HepG2 (cell line): Measurements from ENCODE around the gene SLC25A10. TPM values are rescaled to one million over a fixed set of nuclear protein-coding genes. Genes with fewer than 3 reads are reported as not detected.

Experiments
- ARID3A ChIP-seq: IDR thresholded peaks from 2 replicates; pipeline ENCODE4 v1.6.1; 2012; ENCODE audit warnings: low read depth, low read length, improper control_type of control experiment
- CREBL2 ChIP-seq: sonication (generic); formaldehyde crosslinking; IDR thresholded peaks from 2 replicates; pipeline ENCODE4 v1.8.1; 2023; ENCODE audit warnings: missing genetic modification reagents, mild to moderate bottlenecking, borderline replicate concordance
- ETV5 ChIP-seq: IDR thresholded peaks from 2 replicates; pipeline ENCODE4 v1.6.1; 2018; ENCODE audit warnings: missing biosample characterization, missing genetic modification reagents, inconsistent platforms, borderline replicate concordance
- FOXK1 ChIP-seq: sonication (generic); formaldehyde crosslinking; IDR thresholded peaks from 2 replicates; pipeline ENCODE4 v1.4.0; 2020; ENCODE audit warnings: low read depth, missing genetic modification reagents, borderline replicate concordance
- GLMP ChIP-seq: sonication (generic); formaldehyde crosslinking; IDR thresholded peaks from 2 replicates; pipeline ENCODE4 v1.9.0; 2021; ENCODE audit warnings: missing genetic modification reagents, mild to moderate bottlenecking, borderline replicate concordance
- PHF8 ChIP-seq: sonication (generic); formaldehyde crosslinking; IDR thresholded peaks from 2 replicates; pipeline ENCODE4 v1.5.0; 2020; ENCODE audit warnings: missing genetic modification reagents
- SKIL ChIP-seq: sonication (generic); formaldehyde crosslinking; IDR thresholded peaks from 2 replicates; pipeline ENCODE4 v1.8.0; 2022; ENCODE audit warnings: missing genetic modification reagents, mild to moderate bottlenecking, moderate library complexity, borderline replicate concordance
- SNAPC2 ChIP-seq: sonication (generic); formaldehyde crosslinking; IDR thresholded peaks from 2 replicates; pipeline ENCODE4 v1.8.1; 2022; ENCODE audit warnings: mild to moderate bottlenecking, missing genetic modification reagents
- SP4 ChIP-seq: sonication (generic); formaldehyde crosslinking; IDR thresholded peaks from 2 replicates; pipeline ENCODE4 v1.8.1; 2023; ENCODE audit warnings: mild to moderate bottlenecking, missing genetic modification reagents
- THAP8 ChIP-seq: sonication (generic); formaldehyde crosslinking; IDR thresholded peaks from 2 replicates; pipeline ENCODE4 v1.5.1; 2020; ENCODE audit warnings: missing genetic modification reagents, mild to moderate bottlenecking, borderline replicate concordance
- ZBED4 ChIP-seq: sonication (generic); formaldehyde crosslinking; IDR thresholded peaks from 2 replicates; pipeline ENCODE4 v1.4.0; 2020; ENCODE audit warnings: missing genetic modification reagents, borderline replicate concordance
- ZNF124 ChIP-seq: sonication (generic); formaldehyde crosslinking; IDR thresholded peaks from 2 replicates; pipeline ENCODE4 v1.4.0; 2020; ENCODE audit warnings: missing genetic modification reagents
- ZNF205 ChIP-seq: IDR thresholded peaks from 2 replicates; pipeline ENCODE4 v1.6.1; 2018; ENCODE audit warnings: missing biosample characterization, missing genetic modification reagents
- ZNF350 ChIP-seq: sonication (generic); formaldehyde crosslinking; IDR thresholded peaks from 2 replicates; pipeline ENCODE4 v1.4.0; 2020; ENCODE audit warnings: mild to moderate bottlenecking, low read depth, missing genetic modification reagents, borderline replicate concordance
- ZSCAN30 ChIP-seq: sonication (generic); formaldehyde crosslinking; IDR thresholded peaks from 2 replicates; pipeline ENCODE4 v1.5.0; 2020; ENCODE audit warnings: mild to moderate bottlenecking, missing genetic modification reagents
- polyA plus RNA-seq, 8 experiments: library from polyadenylated mRNA; depleted of rRNA in 3 of 8; stranded (reverse) in 7 of 8; unstranded in 1 of 8; fragments of >200 nt; fragmentation: Illumina TruSeq in 4 of 8; extraction: Trizol in 4 of 8; gene quantifications; 2 replicates each; pipeline versions ENCODE4 v1.2.1 to v1.2.3, GENCODE V29; 2011 to 2016; ENCODE audit warnings: low read depth in 4 of 8, missing spikeins in 1 of 8, mixed read lengths in 1 of 8; ENCODE audit not compliant: insufficient read depth in 1 of 8
- total RNA-seq, 5 experiments: library from RNA; depleted of rRNA; stranded (reverse); fragments of >200 nt; fragmentation: Illumina TruSeq; extraction: Trizol; gene quantifications; 2 replicates each; pipeline ENCODE4 v1.2.3, GENCODE V29; 2016; ENCODE audit warnings: low read depth in 1 of 5

SLC25A10 gene
- total and polyA plus RNA-seq, 2 of the 13 experiments (the other 11 are each of a cell fraction or from before 2014, with no cell fraction given) = 46.5 to 140 TPM

GRCh38 chr17:81733507-81734404, 21.7 kb downstream of the SLC25A10 start (continued):
- TF ChIP-seq ZBED4 (0 out of 2 replicates have a peak, but pooled peaks have one; percentile 46), CREBL2 (CRISPR knock-in tag) (no peak), ZNF205 (CRISPR knock-in tag) (peak; percentile 60; the same call in 1 of the 2 replicates), ETV5 (CRISPR knock-in tag) (peak; percentile 37), ARID3A (peak; percentile 41; the same call in 1 of the 2 replicates), ZNF350 (CRISPR knock-in tag) (no peak; the same call in 1 of the 2 replicates), THAP8 (CRISPR knock-in tag) (no peak), FOXK1 (CRISPR knock-in tag) (peak; percentile 34; the same call in 1 of the 2 replicates), ZNF124 (CRISPR knock-in tag) (no peak), ZSCAN30 (CRISPR knock-in tag) (no peak), GLMP (CRISPR knock-in tag) (no peak), SP4 (CRISPR knock-in tag) (peak; percentile 63; the same call in 1 of the 2 replicates), PHF8 (CRISPR knock-in tag) (peak; percentile 52; the same call in 1 of the 2 replicates), SNAPC2 (CRISPR knock-in tag) (no peak), SKIL (CRISPR knock-in tag) (no peak)
